ENCODE measurements around the gene SLC44A3.

Gene SLC44A3

GRCh38 chr1:94787691-94788090 is 32.5 kb upstream of the SLC44A3 start:
- DNase-seq (ENCODE audit: extremely low read depth, insufficient read length), result no peak
- H3K27me3 ChIP-seq (replicated peaks; ENCODE audit: control insufficient read depth, insufficient read depth, low read length), result no peaks in the 10 kb centered on the region
- no peaks in the 10 kb centered on the region for H3K36me3 ChIP-seq (ENCODE audit: control insufficient read depth, insufficient read depth, low read length)
- no peak overlapping the region for H3K4me3 ChIP-seq (replicated peaks; ENCODE audit: low read depth, low read length)
- TF ChIP-seq, protein P1, sequence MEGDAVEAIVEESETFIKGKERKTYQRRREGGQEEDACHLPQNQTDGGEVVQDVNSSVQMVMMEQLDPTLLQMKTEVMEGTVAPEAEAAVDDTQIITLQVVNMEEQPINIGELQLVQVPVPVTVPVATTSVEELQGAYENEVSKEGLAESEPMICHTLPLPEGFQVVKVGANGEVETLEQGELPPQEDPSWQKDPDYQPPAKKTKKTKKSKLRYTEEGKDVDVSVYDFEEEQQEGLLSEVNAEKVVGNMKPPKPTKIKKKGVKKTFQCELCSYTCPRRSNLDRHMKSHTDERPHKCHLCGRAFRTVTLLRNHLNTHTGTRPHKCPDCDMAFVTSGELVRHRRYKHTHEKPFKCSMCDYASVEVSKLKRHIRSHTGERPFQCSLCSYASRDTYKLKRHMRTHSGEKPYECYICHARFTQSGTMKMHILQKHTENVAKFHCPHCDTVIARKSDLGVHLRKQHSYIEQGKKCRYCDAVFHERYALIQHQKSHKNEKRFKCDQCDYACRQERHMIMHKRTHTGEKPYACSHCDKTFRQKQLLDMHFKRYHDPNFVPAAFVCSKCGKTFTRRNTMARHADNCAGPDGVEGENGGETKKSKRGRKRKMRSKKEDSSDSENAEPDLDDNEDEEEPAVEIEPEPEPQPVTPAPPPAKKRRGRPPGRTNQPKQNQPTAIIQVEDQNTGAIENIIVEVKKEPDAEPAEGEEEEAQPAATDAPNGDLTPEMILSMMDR (IDR thresholded peaks at IDR 0.05; ENCODE audit: insufficient read depth, low read length, poor library complexity, severe bottlenecking), result no peak

GRCh38 chr1:94790246-94790645 is 29.9 kb upstream of the SLC44A3 start:
- TF ChIP-seq, protein P1 (IDR thresholded peaks at IDR 0.05; ENCODE audit: insufficient read depth, low read length, poor library complexity, severe bottlenecking), result no peak
- DNase-seq (ENCODE audit: extremely low read depth, insufficient read length), result no peak
- H3K27me3 ChIP-seq (replicated peaks; ENCODE audit: control insufficient read depth, insufficient read depth, low read length), result no peaks in the 10 kb centered on the region
- H3K4me3 ChIP-seq (replicated peaks; ENCODE audit: low read depth, low read length), result no peak overlapping the region
- no peaks in the 10 kb centered on the region for H3K36me3 ChIP-seq (ENCODE audit: control insufficient read depth, insufficient read depth, low read length)

GRCh38 chr1:94790670-94791069 is 29.5 kb upstream of the SLC44A3 start:
- H3K4me3 ChIP-seq (replicated peaks; ENCODE audit: low read depth, low read length), result no peak overlapping the region
- TF ChIP-seq, protein P1 (IDR thresholded peaks at IDR 0.05; ENCODE audit: insufficient read depth, low read length, poor library complexity, severe bottlenecking), result no peak
- no peak for DNase-seq (ENCODE audit: extremely low read depth, insufficient read length)
- H3K27me3 ChIP-seq (replicated peaks; ENCODE audit: control insufficient read depth, insufficient read depth, low read length), result no peaks in the 10 kb centered on the region
- no peaks in the 10 kb centered on the region for H3K36me3 ChIP-seq (ENCODE audit: control insufficient read depth, insufficient read depth, low read length)

GRCh38 chr1:94792473-94793295 is 27.5 kb upstream of the SLC44A3 start:
- DNase-seq (ENCODE audit: extremely low read depth, insufficient read length), result peak; percentile 31
- no peaks in the 10 kb centered on the region for H3K27me3 ChIP-seq (replicated peaks; ENCODE audit: control insufficient read depth, insufficient read depth, low read length)
- no peaks in the 10 kb centered on the region for H3K36me3 ChIP-seq (ENCODE audit: control insufficient read depth, insufficient read depth, low read length)
- no peak overlapping the region for H3K4me3 ChIP-seq (replicated peaks; ENCODE audit: low read depth, low read length)
- TF ChIP-seq, protein P1 (IDR thresholded peaks at IDR 0.05; ENCODE audit: insufficient read depth, low read length, poor library complexity, severe bottlenecking), result peak; percentile 19

GRCh38 chr1:94793296-94793656 is 26.9 kb upstream of the SLC44A3 start:
- TF ChIP-seq, protein P1 (IDR thresholded peaks at IDR 0.05; ENCODE audit: insufficient read depth, low read length, poor library complexity, severe bottlenecking), result no peak
- Histone ChIP-seq H3K36me3 (ENCODE audit: control insufficient read depth, insufficient read depth, low read length) (no peaks in the 10 kb centered on the region), H3K27me3 (replicated peaks; ENCODE audit: control insufficient read depth, insufficient read depth, low read length) (no peaks in the 10 kb centered on the region), H3K4me3 (replicated peaks; ENCODE audit: low read depth, low read length) (no peak overlapping the region)
- DNase-seq (ENCODE audit: extremely low read depth, insufficient read length), result no peak

Data from GM06990 (cell line).